Right atrium auricular region (tissue), 2 donors: ENCODE data around the gene APOD. TPM values are rescaled to one million over a fixed set of nuclear protein-coding genes. Genes with fewer than 3 reads are reported as not detected.

Source experiments
- DNase-seq: peaks from one replicate; pipeline ENCODE4 v3.0.0-alpha.2; 2019; ENCODE audit warnings: low spot score
- H3K27ac ChIP-seq, 2 donors: fragments of 200-600 bp; sonication (generic); 1 replicate in 1 of 2; 2 replicates in 1 of 2; pipeline ENCODE4 v1.5.1; 2016 to 2019
- H3K27me3 ChIP-seq, 2 donors: fragments of 200-600 bp; sonication (generic); one replicate each; pipeline versions ENCODE4 v1.5.1 to v1.6.0; 2017 to 2019
- H3K36me3 ChIP-seq: fragments of 200-600 bp; sonication (generic); one replicate; pipeline ENCODE4 v1.5.1; 2016
- H3K4me1 ChIP-seq, 2 donors: fragments of 200-600 bp; sonication (generic); one replicate each; pipeline versions ENCODE4 v1.5.1 to v1.6.0; 2017 to 2019
- H3K4me3 ChIP-seq, 2 donors: fragments of 200-600 bp; sonication (generic); 1 replicate in 1 of 2; 2 replicates in 1 of 2; pipeline ENCODE4 v1.5.1; 2017 to 2019; ENCODE audit warnings: mild to moderate bottlenecking in 1 of 2, moderate library complexity in 1 of 2
- H3K9me3 ChIP-seq, 2 donors: fragments of 200-600 bp; sonication (generic); one replicate each; pipeline ENCODE4 v1.5.1; 2019
- CTCF ChIP-seq, 2 donors: fragments of 200-600 bp; sonication (generic); IDR thresholded peaks; one replicate each; pipeline ENCODE4 v1.5.1; 2019; ENCODE audit warnings: antibody characterized with exemption in 2 of 2
- total RNA-seq, 2 donors: library from RNA; depleted of rRNA; stranded (reverse); fragments of >200 nt; gene quantifications; one replicate each; pipeline ENCODE4 v1.1.0, GENCODE V29; 2016

Gene APOD
- total RNA-seq, 2 donors from 2014 or later: 79.6 to 93.2 TPM

DNA sequence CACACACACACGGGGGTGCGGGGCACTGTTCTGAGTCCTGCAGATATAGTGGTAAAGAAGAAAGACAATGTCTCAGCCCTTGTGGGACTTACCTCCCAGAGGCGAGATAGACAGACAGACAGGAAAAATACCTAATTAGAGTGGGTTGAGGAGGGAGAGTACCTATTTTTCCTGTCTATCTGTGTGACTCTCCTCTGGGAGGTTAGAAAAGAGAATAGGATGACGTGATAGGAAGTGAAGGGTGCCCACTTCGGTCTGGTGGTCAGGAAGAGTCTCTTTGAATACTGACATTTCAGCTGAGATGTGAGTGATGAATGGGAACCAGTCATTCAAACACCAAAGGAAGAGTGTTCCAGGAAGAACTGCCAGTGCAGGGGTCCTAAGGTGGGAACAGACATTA is 4.1 kb upstream of the APOD start:
- no peak for TF ChIP-seq CTCF (IDR thresholded peaks at IDR 0.05)
- no peaks in the 10 kb centered on the region for H3K27me3 ChIP-seq
- no peak overlapping the region for H3K27ac ChIP-seq
- no peak for DNase-seq
- no peaks in the 10 kb centered on the region for H3K4me1 ChIP-seq
- no peaks in the 10 kb centered on the region for H3K36me3 ChIP-seq
- H3K4me3 ChIP-seq: no peak overlapping the region
- peaks cover 0 to 9% of the 10 kb centered on the region in 2 donors for H3K9me3 ChIP-seq

GRCh38 chr3:195587406-195587805 is 3.7 kb upstream of the APOD start:
- no peaks in the 10 kb centered on the region for H3K4me1 ChIP-seq
- no peaks in the 10 kb centered on the region for H3K36me3 ChIP-seq
- H3K27ac ChIP-seq: no peak overlapping the region
- H3K9me3 ChIP-seq: peaks cover 0 to 9% of the 10 kb centered on the region in 2 donors
- no peak for TF ChIP-seq CTCF (IDR thresholded peaks at IDR 0.05)
- H3K27me3 ChIP-seq: no peaks in the 10 kb centered on the region
- no peak overlapping the region for H3K4me3 ChIP-seq
- DNase-seq: no peak

GRCh38 chr3:195584543-195584870 is 767 bp upstream of the APOD start:
- peak overlapping the region in 1 of 2 donors; percentile 35 for H3K27ac ChIP-seq
- DNase-seq: no peak
- no peaks in the 10 kb centered on the region for H3K27me3 ChIP-seq
- H3K36me3 ChIP-seq: no peaks in the 10 kb centered on the region
- H3K4me1 ChIP-seq: peaks cover 0 to 9% of the 10 kb centered on the region in 2 donors
- no peak overlapping the region for H3K4me3 ChIP-seq
- no peak for TF ChIP-seq CTCF (IDR thresholded peaks at IDR 0.05)
- H3K9me3 ChIP-seq: peaks cover 0 to 4% of the 10 kb centered on the region in 2 donors

DNA sequence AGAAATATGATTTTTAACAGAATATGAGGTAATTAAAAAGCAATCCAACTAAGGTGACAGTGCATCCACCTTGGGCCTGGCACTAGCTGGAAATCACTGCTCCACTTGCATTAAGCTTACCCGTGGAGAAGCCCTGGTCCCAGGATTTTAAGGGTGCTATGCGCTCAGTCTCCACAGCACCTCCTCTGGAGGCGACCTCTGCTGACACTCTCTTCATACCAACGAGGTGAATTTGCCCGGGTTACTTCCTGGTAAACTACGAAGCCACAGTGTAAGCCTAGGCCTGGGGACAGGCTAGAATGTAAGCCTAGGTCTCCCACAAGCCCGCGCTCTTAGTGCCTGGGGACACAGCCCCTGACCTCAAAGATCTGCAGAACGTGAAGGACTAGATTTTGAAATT is 793 bp downstream of the APOD start:
- H3K27me3 ChIP-seq: no peaks in the 10 kb centered on the region
- no peak for TF ChIP-seq CTCF (IDR thresholded peaks at IDR 0.05)
- H3K9me3 ChIP-seq: no peaks in the 10 kb centered on the region
- DNase-seq: no peak
- H3K4me3 ChIP-seq: no peak overlapping the region
- no peaks in the 10 kb centered on the region for H3K36me3 ChIP-seq
- no peak overlapping the region for H3K27ac ChIP-seq
- peaks cover 0 to 9% of the 10 kb centered on the region in 2 donors for H3K4me1 ChIP-seq

- Histone ChIP-seq H3K27me3 (no peaks in the 10 kb centered on the region), H3K4me1 (peaks cover 0 to 9% of the 10 kb centered on the region in 2 donors), H3K36me3 (no peaks in the 10 kb centered on the region), H3K4me3 (no peak overlapping the region), H3K9me3 (no peaks in the 10 kb centered on the region), H3K27ac (no peak overlapping the region)
- no peak for DNase-seq
- TF ChIP-seq CTCF (IDR thresholded peaks at IDR 0.05): no peak
These were observed 2.8 kb downstream of the APOD start for GRCh38 chr3:195580744-195581443.

GRCh38 chr3:195579281-195579680 is 4.5 kb downstream of the APOD start:
- no peak for DNase-seq
- H3K27me3 ChIP-seq: no peaks in the 10 kb centered on the region
- H3K4me1 ChIP-seq: peaks cover 0 to 13% of the 10 kb centered on the region in 2 donors
- no peak overlapping the region for H3K27ac ChIP-seq
- no peaks in the 10 kb centered on the region for H3K36me3 ChIP-seq
- no peak for TF ChIP-seq CTCF (IDR thresholded peaks at IDR 0.05)
- no peak overlapping the region for H3K4me3 ChIP-seq
- H3K9me3 ChIP-seq: no peaks in the 10 kb centered on the region
